Panc1 (cell line): Measurements from ENCODE around the gene EML1. TPM values are rescaled to one million over a fixed set of nuclear protein-coding genes. Genes with fewer than 3 reads are reported as not detected.

Experiments used
- ATAC-seq: fragments of 200-7000 bp; cut with Tn5 transposase; 2 replicates; pipeline ENCODE4 v1.9.1; 2020; ENCODE audit warnings: mild to moderate bottlenecking, moderate library complexity
- BruUV-seq: library from RNA; stranded (reverse); fragments of 400-500 nt; replicated peaks from 2 replicates; lab custom pipeline; 2021; lab: Mats Ljungman, UMichigan
- CTCF ChIA-PET: fragments of 300-600 bp; sonication (Branson Sonifier 250); formaldehyde crosslinking; loops from one replicate; lab custom pipeline; 2022; ENCODE audit warnings: antibody characterized with exemption; lab: Charles Lee
- POLR2A ChIA-PET: fragments of 300-600 bp; sonication (Branson Sonifier 250); formaldehyde crosslinking; loops from one replicate; lab custom pipeline; 2022; ENCODE audit warnings: antibody characterized with exemption; lab: Charles Lee
- DNase-seq: peaks from one replicate; pipeline ENCODE4 v3.0.0-alpha.2; 2010; ENCODE audit warnings: low read depth, low spot score
- H3K27ac ChIP-seq: 2 replicates; pipeline ENCODE4 v1.5.1; 2011; ENCODE audit warnings: mild to moderate bottlenecking, low read length, inconsistent platforms
- H3K27me3 ChIP-seq: fragments of 200-500 bp; sonication (Bioruptor generic); 2 replicates; pipeline ENCODE4 v1.6.0; 2014; ENCODE audit warnings: low read length, inconsistent platforms; ENCODE audit not compliant: control insufficient read depth, insufficient read depth
- H3K36me3 ChIP-seq: fragments of 200-500 bp; sonication (Bioruptor generic); 2 replicates; pipeline ENCODE4 v1.5.1; 2014; ENCODE audit warnings: inconsistent platforms, mild to moderate bottlenecking, low read length, moderate library complexity; ENCODE audit not compliant: control insufficient read depth, insufficient read depth
- H3K4me1 ChIP-seq: 2 replicates; pipeline ENCODE4 v1.5.1; 2011; ENCODE audit warnings: inconsistent platforms, mild to moderate bottlenecking, low read length, moderate library complexity; ENCODE audit not compliant: control insufficient read depth, insufficient read depth
- H3K4me3 ChIP-seq, 2 experiments: 2 replicates each; pipeline ENCODE4 v1.5.1; 2011 to 2012; ENCODE audit warnings: low read depth in 2 of 2, low read length in 2 of 2, mild to moderate bottlenecking in 2 of 2, inconsistent platforms in 1 of 2, moderate library complexity in 1 of 2
- H3K9me3 ChIP-seq: fragments of 200-500 bp; sonication (Bioruptor generic); 2 replicates; pipeline ENCODE4 v1.5.1; 2014; ENCODE audit warnings: low read depth, mild to moderate bottlenecking, inconsistent platforms, low read length, moderate library complexity; ENCODE audit not compliant: control insufficient read depth, insufficient read depth
- POLR2AphosphoS5 ChIP-seq: IDR thresholded peaks from 2 replicates; pipeline ENCODE4 v1.6.1; 2012; ENCODE audit warnings: mild to moderate bottlenecking, low read depth, low read length, moderate library complexity
- SIN3A ChIP-seq: IDR thresholded peaks from 2 replicates; pipeline ENCODE4 v1.6.1; 2012; ENCODE audit warnings: low read depth, mild to moderate bottlenecking, low read length, moderate library complexity, borderline replicate concordance; ENCODE audit not compliant: insufficient read depth
- TCF7L2 ChIP-seq: IDR thresholded peaks from 2 replicates; pipeline ENCODE4 v1.6.1; 2011; ENCODE audit warnings: mild to moderate bottlenecking, low read depth, low read length, inconsistent platforms
- in situ Hi-C: cut with HindIII; loops from 2 replicates; pipeline ENCODE4 v1.10.0; 2016; ENCODE audit warnings: low sequenced_read_pairs, low pct_unique_long_range_greater_than_20kb
- intact Hi-C: fragments of 100-400 bp; cut with micrococcal nuclease; formaldehyde crosslinking; loops from one replicate; pipeline ENCODE4 v1.10.0; 2022; ENCODE audit not compliant: unreplicated experiment
- total RNA-seq: library from RNA; stranded (reverse); gene quantifications from one replicate; pipeline ENCODE4 v1.2.1, GENCODE V29; 2021; ENCODE audit not compliant: unreplicated experiment
- TF ChIP-seq, protein P1 (sequence below), 2 experiments: IDR thresholded peaks; 2 replicates each; pipeline ENCODE4 v1.6.1; 2011 to 2012; ENCODE audit warnings: low read depth in 2 of 2, control low read depth in 1 of 2, low read length in 1 of 2, mild to moderate bottlenecking in 1 of 2, moderate library complexity in 1 of 2; ENCODE audit not compliant: insufficient read depth in 1 of 2
- TF ChIP-seq, protein P2 (sequence below): fragments of 450-650 bp; IDR thresholded peaks from 2 replicates; pipeline ENCODE4 v1.5.1; 2017; ENCODE audit warnings: mild to moderate bottlenecking

Gene EML1
- total RNA-seq, 1 experiment from 2014 or later = 35.3 TPM

- Histone ChIP-seq H3K27ac (no peak overlapping the region), H3K36me3 (no peaks in the 10 kb centered on the region), H3K27me3 (no peaks in the 10 kb centered on the region), H3K9me3 (no peaks in the 10 kb centered on the region), H3K4me3 (no peak overlapping the region), H3K4me1 (no peaks in the 10 kb centered on the region)
- ChIA-PET POLR2A (no interaction called here), CTCF (no interaction called here)
- DNase-seq (no peak), ATAC-seq (no peak)
- intact Hi-C loops (no loop called here), in situ Hi-C loops (no loop called here)
- TF ChIP-seq POLR2AphosphoS5 = no peak
- no peak for TF ChIP-seq TCF7L2
- TF ChIP-seq, protein P1, sequence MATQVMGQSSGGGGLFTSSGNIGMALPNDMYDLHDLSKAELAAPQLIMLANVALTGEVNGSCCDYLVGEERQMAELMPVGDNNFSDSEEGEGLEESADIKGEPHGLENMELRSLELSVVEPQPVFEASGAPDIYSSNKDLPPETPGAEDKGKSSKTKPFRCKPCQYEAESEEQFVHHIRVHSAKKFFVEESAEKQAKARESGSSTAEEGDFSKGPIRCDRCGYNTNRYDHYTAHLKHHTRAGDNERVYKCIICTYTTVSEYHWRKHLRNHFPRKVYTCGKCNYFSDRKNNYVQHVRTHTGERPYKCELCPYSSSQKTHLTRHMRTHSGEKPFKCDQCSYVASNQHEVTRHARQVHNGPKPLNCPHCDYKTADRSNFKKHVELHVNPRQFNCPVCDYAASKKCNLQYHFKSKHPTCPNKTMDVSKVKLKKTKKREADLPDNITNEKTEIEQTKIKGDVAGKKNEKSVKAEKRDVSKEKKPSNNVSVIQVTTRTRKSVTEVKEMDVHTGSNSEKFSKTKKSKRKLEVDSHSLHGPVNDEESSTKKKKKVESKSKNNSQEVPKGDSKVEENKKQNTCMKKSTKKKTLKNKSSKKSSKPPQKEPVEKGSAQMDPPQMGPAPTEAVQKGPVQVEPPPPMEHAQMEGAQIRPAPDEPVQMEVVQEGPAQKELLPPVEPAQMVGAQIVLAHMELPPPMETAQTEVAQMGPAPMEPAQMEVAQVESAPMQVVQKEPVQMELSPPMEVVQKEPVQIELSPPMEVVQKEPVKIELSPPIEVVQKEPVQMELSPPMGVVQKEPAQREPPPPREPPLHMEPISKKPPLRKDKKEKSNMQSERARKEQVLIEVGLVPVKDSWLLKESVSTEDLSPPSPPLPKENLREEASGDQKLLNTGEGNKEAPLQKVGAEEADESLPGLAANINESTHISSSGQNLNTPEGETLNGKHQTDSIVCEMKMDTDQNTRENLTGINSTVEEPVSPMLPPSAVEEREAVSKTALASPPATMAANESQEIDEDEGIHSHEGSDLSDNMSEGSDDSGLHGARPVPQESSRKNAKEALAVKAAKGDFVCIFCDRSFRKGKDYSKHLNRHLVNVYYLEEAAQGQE (IDR thresholded peaks at IDR 0.05; ENCODE audit: insufficient read depth in 1 of 2, low read depth in 2 of 2, low read length in 1 of 2) = no peak
- TF ChIP-seq, protein P2, sequence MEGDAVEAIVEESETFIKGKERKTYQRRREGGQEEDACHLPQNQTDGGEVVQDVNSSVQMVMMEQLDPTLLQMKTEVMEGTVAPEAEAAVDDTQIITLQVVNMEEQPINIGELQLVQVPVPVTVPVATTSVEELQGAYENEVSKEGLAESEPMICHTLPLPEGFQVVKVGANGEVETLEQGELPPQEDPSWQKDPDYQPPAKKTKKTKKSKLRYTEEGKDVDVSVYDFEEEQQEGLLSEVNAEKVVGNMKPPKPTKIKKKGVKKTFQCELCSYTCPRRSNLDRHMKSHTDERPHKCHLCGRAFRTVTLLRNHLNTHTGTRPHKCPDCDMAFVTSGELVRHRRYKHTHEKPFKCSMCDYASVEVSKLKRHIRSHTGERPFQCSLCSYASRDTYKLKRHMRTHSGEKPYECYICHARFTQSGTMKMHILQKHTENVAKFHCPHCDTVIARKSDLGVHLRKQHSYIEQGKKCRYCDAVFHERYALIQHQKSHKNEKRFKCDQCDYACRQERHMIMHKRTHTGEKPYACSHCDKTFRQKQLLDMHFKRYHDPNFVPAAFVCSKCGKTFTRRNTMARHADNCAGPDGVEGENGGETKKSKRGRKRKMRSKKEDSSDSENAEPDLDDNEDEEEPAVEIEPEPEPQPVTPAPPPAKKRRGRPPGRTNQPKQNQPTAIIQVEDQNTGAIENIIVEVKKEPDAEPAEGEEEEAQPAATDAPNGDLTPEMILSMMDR = no peak
- TF ChIP-seq SIN3A = no peak
- BruUV-seq = no TSS peak
Measured at GRCh38 chr14:99803106-99803775, 10.0 kb downstream of the EML1 start.

GRCh38 chr14:99803803-99804202 is 10.6 kb downstream of the EML1 start:
- ChIA-PET CTCF (no interaction called here), POLR2A (no interaction called here)
- intact Hi-C loops = no loop called here
- no peak overlapping the region for H3K4me3 ChIP-seq
- no peak overlapping the region for H3K27ac ChIP-seq
- DNase-seq = no peak
- in situ Hi-C loops = no loop called here
- H3K36me3 ChIP-seq = no peaks in the 10 kb centered on the region
- H3K27me3 ChIP-seq = no peaks in the 10 kb centered on the region
- no peak for ATAC-seq
- BruUV-seq = no TSS peak
- H3K4me1 ChIP-seq = no peaks in the 10 kb centered on the region
- H3K9me3 ChIP-seq = no peaks in the 10 kb centered on the region
- TF ChIP-seq, protein P1 (IDR thresholded peaks at IDR 0.05; ENCODE audit: insufficient read depth in 1 of 2, low read depth in 2 of 2, low read length in 1 of 2) = no peak
- TF ChIP-seq POLR2AphosphoS5 = no peak
- TF ChIP-seq, protein P2 = no peak
- TF ChIP-seq TCF7L2 = no peak
- no peak for TF ChIP-seq SIN3A
